Measurements from ENCODE around the gene WFDC13. TPM values are rescaled to one million over a fixed set of nuclear protein-coding genes. Genes with fewer than 3 reads are reported as not detected.

WFDC13 gene
- total RNA-seq, 2 donors from 2014 or later, result not detected

- peaks cover 8% of the 10 kb centered on the region for H3K9me3 Mint-ChIP-seq
- H3K36me3 ChIP-seq (ENCODE audit: control insufficient read depth, insufficient read depth, low read length), result no peaks in the 10 kb centered on the region
- no peaks in the 10 kb centered on the region for H3K27me3 ChIP-seq (ENCODE audit: control insufficient read depth, insufficient read depth, low read length, poor library complexity, severe bottlenecking)
- H3K36me3 Mint-ChIP-seq (ENCODE audit: low read depth), result peaks cover 4% of the 10 kb centered on the region
- no peak for DNase-seq
- H3K27ac ChIP-seq (ENCODE audit: low read depth, low read length), result no peak overlapping the region
- WGBS, 2 experiments (ENCODE audit: insufficient coverage in 1 of 2, insufficient read length in 1 of 2), result 96 to 100% methylated on average over 2 to 4 of the region's 4 CpGs
- H3K4me1 ChIP-seq (ENCODE audit: control insufficient read depth, insufficient read depth, low read length), result no peaks in the 10 kb centered on the region
- H3K4me1 Mint-ChIP-seq, result no peaks in the 10 kb centered on the region
- H3K4me3 Mint-ChIP-seq, result no peak overlapping the region
- no peak for TF ChIP-seq CTCF (conservative IDR thresholded peaks at IDR 0.05)
- H3K27me3 Mint-ChIP-seq (ENCODE audit: insufficient read depth), result no peaks in the 10 kb centered on the region
- peaks cover 3% of the 10 kb centered on the region for H3K9me3 ChIP-seq (ENCODE audit: control insufficient read depth, low read length)
- no peak overlapping the region for H3K9ac ChIP-seq (ENCODE audit: extremely low read depth, low read length, poor library complexity, severe bottlenecking)
- no peak overlapping the region for H3K4me3 ChIP-seq (ENCODE audit: low read length)
- H3K27ac Mint-ChIP-seq, result no peak overlapping the region
Measured at GRCh38 chr20:45742596-45742995, 40.8 kb downstream of the WFDC13 start.

- H3K4me3 ChIP-seq (ENCODE audit: low read length), result no peak overlapping the region
- Mint-ChIP-seq H3K27me3 (ENCODE audit: insufficient read depth) (no peaks in the 10 kb centered on the region), H3K4me1 (no peaks in the 10 kb centered on the region), H3K9me3 (no peaks in the 10 kb centered on the region), H3K4me3 (no peak overlapping the region), H3K27ac (no peak overlapping the region), H3K36me3 (ENCODE audit: low read depth) (no peaks in the 10 kb centered on the region)
- H3K9ac ChIP-seq (ENCODE audit: extremely low read depth, low read length, poor library complexity, severe bottlenecking), result no peak overlapping the region
- H3K9me3 ChIP-seq (ENCODE audit: control insufficient read depth, low read length), result no peaks in the 10 kb centered on the region
- H3K4me1 ChIP-seq (ENCODE audit: control insufficient read depth, insufficient read depth, low read length), result no peaks in the 10 kb centered on the region
- TF ChIP-seq CTCF (conservative IDR thresholded peaks at IDR 0.05), result no peak
- no peak for DNase-seq
- no peaks in the 10 kb centered on the region for H3K36me3 ChIP-seq (ENCODE audit: control insufficient read depth, insufficient read depth, low read length)
- H3K27me3 ChIP-seq (ENCODE audit: control insufficient read depth, insufficient read depth, low read length, poor library complexity, severe bottlenecking), result no peaks in the 10 kb centered on the region
- no peak overlapping the region for H3K27ac ChIP-seq (ENCODE audit: low read depth, low read length)
Measured at GRCh38 chr20:45745015-45745414, 43.2 kb downstream of the WFDC13 start.

- WGBS, 2 experiments (ENCODE audit: insufficient coverage in 1 of 2, insufficient read length in 1 of 2), result 92 to 100% methylated on average over 1 of the region's 1 CpG
- H3K9me3 ChIP-seq (ENCODE audit: control insufficient read depth, low read length), result peaks cover 26% of the 10 kb centered on the region
- H3K36me3 Mint-ChIP-seq (ENCODE audit: low read depth), result peaks cover 15% of the 10 kb centered on the region
- H3K27ac Mint-ChIP-seq, result no peak overlapping the region
- H3K4me1 ChIP-seq (ENCODE audit: control insufficient read depth, insufficient read depth, low read length), result no peaks in the 10 kb centered on the region
- H3K36me3 ChIP-seq (ENCODE audit: control insufficient read depth, insufficient read depth, low read length), result no peaks in the 10 kb centered on the region
- H3K4me3 ChIP-seq (ENCODE audit: low read length), result no peak overlapping the region
- TF ChIP-seq CTCF (conservative IDR thresholded peaks at IDR 0.05), result no peak
- H3K4me3 Mint-ChIP-seq, result no peak overlapping the region
- H3K27me3 Mint-ChIP-seq (ENCODE audit: insufficient read depth), result no peaks in the 10 kb centered on the region
- H3K27me3 ChIP-seq (ENCODE audit: control insufficient read depth, insufficient read depth, low read length, poor library complexity, severe bottlenecking), result no peaks in the 10 kb centered on the region
- peaks cover 30% of the 10 kb centered on the region for H3K9me3 Mint-ChIP-seq
- DNase-seq, result no peak
- no peaks in the 10 kb centered on the region for H3K4me1 Mint-ChIP-seq
- H3K27ac ChIP-seq (ENCODE audit: low read depth, low read length), result no peak overlapping the region
- no peak overlapping the region for H3K9ac ChIP-seq (ENCODE audit: extremely low read depth, low read length, poor library complexity, severe bottlenecking)
Measured at GRCh38 chr20:45751721-45752120, 49.9 kb downstream of the WFDC13 start.

Data from endodermal cell (in vitro differentiated cells).